Mononuclear cell (primary cell): ENCODE measurements around the gene FIBCD1. TPM values are rescaled to one million over a fixed set of nuclear protein-coding genes. Genes with fewer than 3 reads are reported as not detected.

ENCODE experiments used
- H3K27me3 ChIP-seq: 2 replicates; pipeline ENCODE4 v1.6.0; 2011; ENCODE audit warnings: low read length, control low read depth; ENCODE audit not compliant: insufficient read depth
- H3K4me1 ChIP-seq: 2 replicates; pipeline ENCODE4 v1.5.1; 2011; ENCODE audit warnings: mild to moderate bottlenecking, low read length, control low read depth; ENCODE audit not compliant: insufficient read depth
- H3K4me3 ChIP-seq: 2 replicates; pipeline ENCODE4 v1.5.1; 2011; ENCODE audit warnings: mild to moderate bottlenecking, low read length, moderate library complexity
- H3K9me3 ChIP-seq: 2 replicates; pipeline ENCODE4 v1.5.1; 2011; ENCODE audit warnings: low read depth, mild to moderate bottlenecking, control low read depth, low read length
- total RNA-seq: library from RNA; depleted of rRNA; stranded (reverse); fragments of >200 nt; gene quantifications from one replicate; pipeline ENCODE4 v1.2.3, GENCODE V29; 2012

FIBCD1 gene
- total RNA-seq, 1 donor = not detected

- Histone ChIP-seq H3K4me1 (no peaks in the 10 kb centered on the region), H3K9me3 (no peaks in the 10 kb centered on the region), H3K4me3 (no peak overlapping the region), H3K27me3 (no peaks in the 10 kb centered on the region)
These were observed 10.4 kb upstream of the FIBCD1 start for GRCh38 chr9:130949188-130950038.

GRCh38 chr9:130948266-130948665 lies 9.2 kb upstream of the FIBCD1 start:
- Histone ChIP-seq H3K27me3 (no peaks in the 10 kb centered on the region), H3K4me3 (no peak overlapping the region), H3K4me1 (no peaks in the 10 kb centered on the region), H3K9me3 (no peaks in the 10 kb centered on the region)

GRCh38 chr9:130947618-130948140 lies 8.6 kb upstream of the FIBCD1 start:
- no peak overlapping the region for H3K4me3 ChIP-seq
- no peaks in the 10 kb centered on the region for H3K4me1 ChIP-seq
- no peaks in the 10 kb centered on the region for H3K9me3 ChIP-seq
- no peaks in the 10 kb centered on the region for H3K27me3 ChIP-seq

- Histone ChIP-seq H3K27me3 (peaks cover under 1% of the 10 kb centered on the region), H3K4me3 (no peak overlapping the region), H3K4me1 (no peaks in the 10 kb centered on the region), H3K9me3 (no peaks in the 10 kb centered on the region)
These were observed 7.9 kb upstream of the FIBCD1 start for GRCh38 chr9:130946766-130947617.

- Histone ChIP-seq H3K4me1 (peaks cover 4% of the 10 kb centered on the region), H3K27me3 (peaks cover 16% of the 10 kb centered on the region), H3K9me3 (no peaks in the 10 kb centered on the region), H3K4me3 (no peak overlapping the region)
These were observed 6.1 kb upstream of the FIBCD1 start for GRCh38 chr9:130945173-130945572.

- Histone ChIP-seq H3K4me3 (no peak overlapping the region), H3K4me1 (peaks cover 4% of the 10 kb centered on the region), H3K9me3 (no peaks in the 10 kb centered on the region), H3K27me3 (peaks cover 18% of the 10 kb centered on the region)
These were observed 5.5 kb upstream of the FIBCD1 start for GRCh38 chr9:130944510-130945058.

GRCh38 chr9:130943777-130944176 lies 4.7 kb upstream of the FIBCD1 start:
- Histone ChIP-seq H3K4me3 (no peak overlapping the region), H3K9me3 (no peaks in the 10 kb centered on the region), H3K27me3 (peaks cover 18% of the 10 kb centered on the region), H3K4me1 (peaks cover 9% of the 10 kb centered on the region)

- Histone ChIP-seq H3K27me3 (peaks cover 18% of the 10 kb centered on the region), H3K9me3 (no peaks in the 10 kb centered on the region), H3K4me1 (peaks cover 10% of the 10 kb centered on the region), H3K4me3 (no peak overlapping the region)
These were observed 4.2 kb upstream of the FIBCD1 start for GRCh38 chr9:130943221-130943620.

- no peaks in the 10 kb centered on the region for H3K9me3 ChIP-seq
- peaks cover 22% of the 10 kb centered on the region for H3K27me3 ChIP-seq
- no peak overlapping the region for H3K4me3 ChIP-seq
- peaks cover 10% of the 10 kb centered on the region for H3K4me1 ChIP-seq
These were observed 3.6 kb upstream of the FIBCD1 start for GRCh38 chr9:130942679-130943078.

GRCh38 chr9:130942084-130942483 lies 3.0 kb upstream of the FIBCD1 start:
- Histone ChIP-seq H3K4me3 (no peak overlapping the region), H3K27me3 (peaks cover 27% of the 10 kb centered on the region), H3K4me1 (peaks cover 10% of the 10 kb centered on the region), H3K9me3 (no peaks in the 10 kb centered on the region)

- H3K9me3 ChIP-seq = no peaks in the 10 kb centered on the region
- H3K27me3 ChIP-seq = peaks cover 36% of the 10 kb centered on the region
These were observed 1.9 kb upstream of the FIBCD1 start for GRCh38 chr9:130940693-130941576.

GRCh38 chr9:130940027-130940549 lies 1.0 kb upstream of the FIBCD1 start:
- H3K27me3 ChIP-seq = peaks cover 43% of the 10 kb centered on the region

More at GRCh38 chr9:130940693-130941576, 1.9 kb upstream of the FIBCD1 start:
- Histone ChIP-seq H3K4me3 (no peak overlapping the region), H3K4me1 (peaks cover 10% of the 10 kb centered on the region)

GRCh38 chr9:130939405-130940026 lies 469 bp upstream of the FIBCD1 start:
- Histone ChIP-seq H3K4me3 (no peak overlapping the region), H3K9me3 (no peaks in the 10 kb centered on the region), H3K4me1 (peaks cover 10% of the 10 kb centered on the region), H3K27me3 (peaks cover 44% of the 10 kb centered on the region)

More at GRCh38 chr9:130940027-130940549, 1.0 kb upstream of the FIBCD1 start:
- Histone ChIP-seq H3K4me3 (no peak overlapping the region), H3K9me3 (no peaks in the 10 kb centered on the region), H3K4me1 (peaks cover 10% of the 10 kb centered on the region)
